OCI-LY7 (cell line): ENCODE data around the gene PAPLN. TPM values are rescaled to one million over a fixed set of nuclear protein-coding genes. Genes with fewer than 3 reads are reported as not detected.
A peak's percentile ranks its signal among the peaks of the same experiment; 100 is the strongest.

Experiments
- BruUV-seq: library from RNA; stranded (reverse); fragments of 400-500 nt; replicated peaks from 2 replicates; lab custom pipeline; 2021; lab: Mats Ljungman, UMichigan
- CTCF ChIA-PET: fragments of 300-600 bp; sonication (Branson Sonifier 250); formaldehyde crosslinking; loops from one replicate; lab custom pipeline; 2022; ENCODE audit warnings: antibody characterized with exemption; ENCODE audit not compliant: unreplicated experiment; lab: Charles Lee
- POLR2A ChIA-PET: fragments of 300-600 bp; sonication (Branson Sonifier 250); formaldehyde crosslinking; loops from one replicate; lab custom pipeline; 2022; ENCODE audit warnings: antibody characterized with exemption; lab: Charles Lee
- DNase-seq: peaks from one replicate; pipeline ENCODE4 v3.0.0-alpha.2; 2015; ENCODE audit warnings: low spot score
- H2AFZ ChIP-seq: fragments of 200-600 bp; sonication (generic), shearing (Covaris generic); 2 replicates; pipeline ENCODE4 v1.6.1; 2014; ENCODE audit warnings: mild to moderate bottlenecking, antibody characterized with exemption, low read length, moderate library complexity
- H3K27ac ChIP-seq: fragments of 200-600 bp; sonication (generic); 2 replicates; pipeline ENCODE4 v1.5.1; 2014; ENCODE audit warnings: mixed run types, low read depth, mild to moderate bottlenecking, moderate library complexity, low read length, inconsistent platforms; ENCODE audit not compliant: poor library complexity, severe bottlenecking
- H3K36me3 ChIP-seq: fragments of 200-600 bp; sonication (generic); 2 replicates; pipeline ENCODE4 v1.6.1; 2014; ENCODE audit warnings: mild to moderate bottlenecking, antibody characterized with exemption, low read length, moderate library complexity, mixed read lengths; ENCODE audit not compliant: insufficient read depth
- H3K4me1 ChIP-seq: fragments of 200-600 bp; sonication (generic); 2 replicates; pipeline ENCODE4 v1.5.1; 2014; ENCODE audit warnings: mild to moderate bottlenecking, low read length; ENCODE audit not compliant: insufficient read depth, poor library complexity, severe bottlenecking
- H3K4me2 ChIP-seq: fragments of 200-600 bp; sonication (generic); 2 replicates; pipeline ENCODE4 v1.6.1; 2014; ENCODE audit warnings: mild to moderate bottlenecking, low read length
- H3K4me3 ChIP-seq: fragments of 200-600 bp; sonication (generic); 2 replicates; pipeline ENCODE4 v1.5.1; 2014; ENCODE audit warnings: mild to moderate bottlenecking, low read depth, low read length; ENCODE audit not compliant: poor library complexity, severe bottlenecking
- H3K79me2 ChIP-seq: fragments of 200-600 bp; sonication (generic); 2 replicates; pipeline ENCODE4 v1.6.1; 2016; ENCODE audit warnings: low read depth, mild to moderate bottlenecking, low read length, moderate library complexity, mixed read lengths; ENCODE audit not compliant: insufficient read depth
- H3K9me2 ChIP-seq: fragments of 200-600 bp; sonication (generic); 2 replicates; pipeline ENCODE4 v1.6.1; 2016; ENCODE audit warnings: mild to moderate bottlenecking, low read length, mixed read lengths; ENCODE audit not compliant: insufficient read depth
- H3K9me3 ChIP-seq: fragments of 200-600 bp; sonication (generic); 2 replicates; pipeline ENCODE4 v1.6.1; 2014; ENCODE audit warnings: mild to moderate bottlenecking, mixed run types, low read length, mixed read lengths
- H4K20me1 ChIP-seq: fragments of 200-600 bp; sonication (generic); 2 replicates; pipeline ENCODE4 v1.6.1; 2014; ENCODE audit warnings: mild to moderate bottlenecking, antibody characterized with exemption, low read length, moderate library complexity, mixed read lengths; ENCODE audit not compliant: insufficient read depth
- EZH2phosphoT487 ChIP-seq: fragments of 200-600 bp; sonication (generic); IDR thresholded peaks from 2 replicates; pipeline ENCODE4 v1.6.1; 2018; ENCODE audit warnings: low read depth, borderline replicate concordance, mild to moderate bottlenecking, mixed run types, antibody characterized with exemption, low read length, moderate library complexity, mixed read lengths
- intact Hi-C: fragments of 100-400 bp; cut with micrococcal nuclease; formaldehyde crosslinking; loops from one replicate; pipeline ENCODE4 v1.10.0; 2022; ENCODE audit not compliant: unreplicated experiment
- total RNA-seq, 2 experiments: library from RNA; depleted of rRNA in 1 of 2; stranded (reverse); fragments of >200 nt in 1 of 2; shearing (Covaris generic) in 1 of 2; gene quantifications; 2 replicates each; pipeline ENCODE4 v1.2.3, GENCODE V29; 2014 to 2022
- TF ChIP-seq, protein P1 (sequence below): fragments of 200-600 bp; sonication (generic); conservative IDR thresholded peaks from 2 replicates; pipeline ENCODE4 v1.5.1; 2014; ENCODE audit warnings: mild to moderate bottlenecking, antibody characterized with exemption, low read length, moderate library complexity, mixed read lengths

The PAPLN gene
- total RNA-seq, 2 experiments from 2014 or later = 4.0 to 9.0 TPM

DNA sequence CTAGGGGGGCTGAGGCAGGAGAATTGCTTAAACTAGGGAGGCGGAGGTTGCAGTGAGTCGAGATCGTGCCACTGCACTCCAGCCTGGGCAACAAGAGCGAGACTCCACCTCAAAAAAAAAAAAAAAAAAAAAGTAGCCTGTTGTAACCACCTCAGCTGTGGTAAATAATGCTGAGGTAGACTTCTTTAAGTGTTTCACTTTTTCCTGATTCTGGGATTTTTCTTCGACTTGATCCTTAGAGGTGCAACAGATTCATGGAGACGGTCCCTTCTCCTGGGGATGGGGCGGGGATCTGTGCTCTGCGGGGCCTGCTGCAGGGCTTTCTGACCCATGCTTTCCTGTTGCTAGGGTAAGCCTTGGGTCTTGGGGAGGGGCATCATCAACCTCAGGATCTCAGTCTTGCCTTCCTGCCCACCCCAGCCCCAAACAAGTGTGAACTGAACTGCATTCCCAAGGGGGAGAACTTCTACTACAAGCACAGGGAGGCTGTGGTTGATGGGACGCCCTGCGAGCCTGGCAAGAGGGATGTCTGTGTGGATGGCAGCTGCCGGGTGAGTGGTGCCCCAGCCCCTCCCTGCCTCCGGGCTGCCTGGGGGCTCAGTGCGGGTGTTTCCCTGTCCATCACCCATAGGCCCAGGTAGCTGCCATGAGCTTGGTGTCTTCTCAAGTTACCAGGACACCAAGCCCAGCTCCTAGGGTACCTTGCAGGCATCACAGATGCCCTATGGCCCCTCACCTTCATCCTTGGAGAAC lies 12.4 kb downstream of the PAPLN start:
- H3K27ac ChIP-seq = peak overlapping the region; percentile 81
- TF ChIP-seq, protein P1, sequence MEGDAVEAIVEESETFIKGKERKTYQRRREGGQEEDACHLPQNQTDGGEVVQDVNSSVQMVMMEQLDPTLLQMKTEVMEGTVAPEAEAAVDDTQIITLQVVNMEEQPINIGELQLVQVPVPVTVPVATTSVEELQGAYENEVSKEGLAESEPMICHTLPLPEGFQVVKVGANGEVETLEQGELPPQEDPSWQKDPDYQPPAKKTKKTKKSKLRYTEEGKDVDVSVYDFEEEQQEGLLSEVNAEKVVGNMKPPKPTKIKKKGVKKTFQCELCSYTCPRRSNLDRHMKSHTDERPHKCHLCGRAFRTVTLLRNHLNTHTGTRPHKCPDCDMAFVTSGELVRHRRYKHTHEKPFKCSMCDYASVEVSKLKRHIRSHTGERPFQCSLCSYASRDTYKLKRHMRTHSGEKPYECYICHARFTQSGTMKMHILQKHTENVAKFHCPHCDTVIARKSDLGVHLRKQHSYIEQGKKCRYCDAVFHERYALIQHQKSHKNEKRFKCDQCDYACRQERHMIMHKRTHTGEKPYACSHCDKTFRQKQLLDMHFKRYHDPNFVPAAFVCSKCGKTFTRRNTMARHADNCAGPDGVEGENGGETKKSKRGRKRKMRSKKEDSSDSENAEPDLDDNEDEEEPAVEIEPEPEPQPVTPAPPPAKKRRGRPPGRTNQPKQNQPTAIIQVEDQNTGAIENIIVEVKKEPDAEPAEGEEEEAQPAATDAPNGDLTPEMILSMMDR = no peak
- no peak for TF ChIP-seq EZH2phosphoT487
- 0 out of 2 replicates have a peak overlapping the region, but pooled peaks have one; percentile 0 for H3K4me2 ChIP-seq
- intact Hi-C loops = no loop called here
- no peaks in the 10 kb centered on the region for H3K79me2 ChIP-seq
- H3K9me2 ChIP-seq = no peaks in the 10 kb centered on the region
- DNase-seq = no peak
- H2AFZ ChIP-seq = no peak overlapping the region
- H4K20me1 ChIP-seq = no peaks in the 10 kb centered on the region
- no peaks in the 10 kb centered on the region for H3K9me3 ChIP-seq
- peaks cover 44% of the 10 kb centered on the region for H3K4me1 ChIP-seq
- no peak overlapping the region for H3K4me3 ChIP-seq
- BruUV-seq = no TSS peak
- ChIA-PET CTCF (no interaction called here), POLR2A (no interaction called here)
- no peaks in the 10 kb centered on the region for H3K36me3 ChIP-seq

DNA sequence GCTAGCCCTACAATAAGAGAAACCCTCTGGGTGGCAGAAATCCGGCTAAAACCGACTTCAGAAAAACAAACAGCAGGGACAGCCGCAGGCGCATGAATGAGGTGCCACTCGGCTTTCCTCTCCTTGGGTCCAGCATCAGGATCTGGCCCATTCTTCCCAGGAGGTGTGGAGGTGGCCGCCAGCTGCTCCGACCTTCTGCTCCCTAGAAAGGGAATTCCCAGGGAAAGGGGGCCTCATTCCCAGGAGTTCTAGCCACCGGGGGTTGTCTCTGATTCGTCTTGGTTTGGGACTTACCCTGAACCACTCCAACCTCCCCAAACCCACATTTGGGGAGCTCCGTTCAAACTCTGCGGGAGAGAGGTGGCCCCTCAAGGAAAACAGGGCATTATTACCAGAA lies 13.0 kb downstream of the PAPLN start:
- Histone ChIP-seq H3K79me2 (no peaks in the 10 kb centered on the region), H3K4me3 (no peak overlapping the region), H3K27ac (no peak overlapping the region), H4K20me1 (no peaks in the 10 kb centered on the region), H3K4me1 (peaks cover 40% of the 10 kb centered on the region), H2AFZ (no peak overlapping the region), H3K36me3 (no peaks in the 10 kb centered on the region), H3K9me2 (no peaks in the 10 kb centered on the region), H3K4me2 (no peak overlapping the region), H3K9me3 (no peaks in the 10 kb centered on the region)
- intact Hi-C loops = no loop called here
- POLR2A ChIA-PET = no interaction called here
- BruUV-seq = no TSS peak
- CTCF ChIA-PET = no interaction called here
- DNase-seq = no peak
- TF ChIP-seq, protein P1 = no peak
- no peak for TF ChIP-seq EZH2phosphoT487

DNA sequence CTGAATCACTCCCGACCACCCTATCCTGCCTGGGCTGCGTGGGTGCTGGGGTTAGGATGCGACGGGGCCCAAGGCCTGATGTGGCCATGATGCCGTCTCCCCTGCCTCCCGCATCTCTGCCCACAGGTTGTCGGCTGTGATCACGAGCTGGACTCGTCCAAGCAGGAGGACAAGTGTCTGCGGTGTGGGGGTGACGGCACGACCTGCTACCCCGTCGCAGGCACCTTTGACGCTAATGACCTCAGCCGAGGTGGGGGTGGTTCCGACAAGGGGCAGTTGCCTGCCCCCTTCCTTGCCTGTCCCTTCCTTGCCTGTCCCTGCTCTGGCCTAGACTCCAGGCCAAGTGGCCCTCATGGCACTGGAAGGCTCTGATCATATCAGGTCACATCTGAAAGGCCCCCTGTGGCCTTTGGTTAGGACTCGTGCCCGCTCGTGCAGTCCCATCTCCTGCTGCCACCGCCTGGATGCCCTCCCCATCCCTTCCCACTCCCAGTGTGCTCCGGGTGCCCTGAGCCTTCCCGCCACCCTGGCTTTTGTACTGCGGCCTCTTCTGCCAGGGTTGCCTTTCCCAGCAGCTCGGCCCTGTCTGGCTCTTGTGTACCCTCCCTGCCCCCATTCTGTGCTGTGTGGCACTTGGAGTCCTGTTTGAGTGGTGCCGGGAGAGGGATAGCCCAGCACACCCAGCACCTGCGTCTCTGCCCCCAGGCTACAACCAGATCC lies 13.6 kb downstream of the PAPLN start:
- Histone ChIP-seq H3K36me3 (no peaks in the 10 kb centered on the region), H3K4me2 (no peak overlapping the region), H3K27ac (no peak overlapping the region), H3K4me1 (peaks cover 38% of the 10 kb centered on the region), H3K9me3 (no peaks in the 10 kb centered on the region), H3K9me2 (no peaks in the 10 kb centered on the region), H3K79me2 (no peaks in the 10 kb centered on the region), H4K20me1 (no peaks in the 10 kb centered on the region), H3K4me3 (no peak overlapping the region), H2AFZ (no peak overlapping the region)
- CTCF ChIA-PET = no interaction called here
- POLR2A ChIA-PET = no interaction called here
- intact Hi-C loops = no loop called here
- BruUV-seq = no TSS peak
- no peak for DNase-seq
- TF ChIP-seq EZH2phosphoT487 = no peak
- TF ChIP-seq, protein P1 = no peak
